AG20443 (cell line): Measurements from ENCODE around the gene CYP27C1.

Experiments
- DNase-seq: peaks from one replicate; pipeline ENCODE4 v3.0.0; 2012; ENCODE audit warnings: low spot score, mixed read lengths

CYP27C1 gene

DNA sequence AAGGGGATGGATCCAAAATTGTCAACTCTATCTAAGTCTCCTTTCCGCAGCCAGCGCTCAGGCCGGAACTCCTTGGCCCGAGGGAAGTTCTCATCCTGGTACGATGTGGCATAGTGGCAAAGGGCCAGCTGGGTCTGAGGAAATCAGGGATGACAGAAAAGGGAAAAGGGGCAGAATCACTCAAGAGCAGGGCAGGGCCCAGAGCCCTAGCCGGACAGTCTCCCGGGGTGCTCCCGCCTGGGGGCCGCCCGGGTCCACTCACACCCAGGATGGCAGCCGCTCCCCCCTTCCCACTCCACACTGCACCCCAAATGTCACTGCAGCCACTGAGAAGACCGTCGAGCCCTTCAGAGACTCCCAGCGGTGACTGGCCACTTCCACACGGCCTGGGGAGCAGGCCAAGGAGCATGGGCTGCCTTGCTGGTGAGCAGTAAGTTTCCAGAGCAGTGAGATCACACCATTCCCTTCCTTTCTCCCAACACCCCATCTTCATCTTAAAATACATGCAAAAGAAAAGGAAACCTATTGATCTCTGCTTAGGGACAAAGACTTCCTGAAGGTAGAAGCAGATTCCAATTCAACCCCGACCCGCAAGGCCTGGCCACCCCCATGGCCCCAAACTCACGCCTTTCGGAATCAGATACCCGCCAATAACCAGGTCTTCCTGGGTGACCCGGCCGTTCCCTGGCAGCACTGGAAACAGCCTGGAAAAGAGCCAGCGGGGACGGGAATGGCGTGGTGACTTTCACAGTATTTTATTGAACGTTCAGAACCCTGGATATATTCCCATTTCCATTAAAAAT is 26.7 kb downstream of the CYP27C1 start:
- DNase-seq: peak; percentile 85

DNA sequence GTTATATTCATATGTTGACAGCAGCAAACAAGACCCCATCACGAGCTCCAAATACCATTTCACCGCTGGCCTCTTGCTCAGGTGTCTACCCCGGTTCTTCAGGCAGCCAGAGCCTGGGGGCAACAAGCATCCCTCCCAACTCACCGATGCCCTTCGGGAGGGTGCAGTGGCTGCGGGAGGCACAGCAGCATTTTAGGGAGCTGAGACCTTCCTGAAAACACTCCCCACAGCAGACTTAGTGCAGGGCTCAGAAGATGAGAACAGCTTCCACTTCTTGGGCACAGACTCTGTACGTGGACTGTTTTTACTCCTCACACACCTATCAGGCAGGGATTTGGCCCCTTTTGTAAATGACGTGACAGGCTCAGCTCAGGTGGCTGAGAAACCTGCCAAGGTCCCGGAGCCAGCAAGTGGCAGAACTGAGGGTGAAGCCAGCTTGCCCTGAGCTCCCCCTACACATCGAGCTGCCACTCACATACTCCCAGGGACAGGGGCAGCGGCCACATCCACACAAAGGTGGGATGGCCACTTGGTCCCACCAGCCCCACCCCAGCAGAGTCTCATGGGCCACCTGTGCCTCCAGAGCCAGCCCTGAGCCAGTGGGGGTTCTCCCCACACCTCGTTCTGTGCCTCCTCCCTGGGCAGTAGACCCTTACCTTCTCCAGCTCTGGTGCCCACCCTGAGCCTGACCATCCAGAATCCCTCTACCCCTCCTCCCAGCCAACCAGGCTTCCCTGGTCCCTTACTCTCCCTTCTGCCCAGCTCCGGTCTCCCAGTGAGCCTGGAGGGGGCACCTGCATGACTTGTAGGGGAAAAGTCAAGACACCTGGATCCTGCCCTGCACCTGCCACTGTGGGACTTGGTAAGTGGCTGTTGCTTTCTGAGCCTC is 28.5 kb downstream of the CYP27C1 start:
- DNase-seq: no peak

DNA sequence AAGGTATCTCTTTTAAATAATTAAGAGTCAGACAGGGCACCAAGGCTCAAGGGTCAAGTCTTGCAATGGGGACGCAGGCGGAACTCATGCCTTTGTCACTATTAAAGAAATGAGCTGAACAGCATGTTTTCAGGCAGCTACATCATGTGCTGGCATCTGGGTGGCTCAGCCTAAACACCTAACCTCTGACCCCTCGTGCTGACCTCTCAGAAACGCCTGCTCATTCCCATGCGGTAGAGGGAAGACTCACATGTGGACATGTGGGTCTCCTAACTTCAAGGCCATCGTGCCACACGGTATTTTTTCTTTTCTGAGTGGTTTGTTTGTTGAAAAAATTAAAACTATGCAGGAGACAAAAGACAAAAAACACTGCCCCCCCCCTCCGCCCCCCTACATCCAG is 31.3 kb downstream of the CYP27C1 start:
- DNase-seq: no peak

DNA sequence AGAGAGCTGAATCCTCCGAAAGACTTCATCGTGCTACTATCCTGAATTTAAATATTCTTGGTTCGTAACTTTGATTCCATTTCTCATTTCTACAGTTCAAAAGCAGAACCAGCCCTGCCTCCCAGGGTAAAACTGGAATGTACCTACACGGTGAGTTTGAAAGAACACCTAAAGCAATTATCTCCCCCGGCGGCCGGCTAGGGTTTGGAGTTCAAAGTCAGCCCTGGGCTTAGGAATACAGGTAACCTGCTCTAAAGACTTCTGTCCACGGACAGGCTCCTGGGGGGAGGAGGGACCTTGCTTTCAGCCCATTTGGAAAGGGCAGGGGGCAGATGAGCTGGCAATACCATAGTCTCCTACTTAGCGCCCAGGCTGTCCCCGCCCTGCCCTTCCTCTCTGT is 32.3 kb downstream of the CYP27C1 start:
- no peak for DNase-seq

DNA sequence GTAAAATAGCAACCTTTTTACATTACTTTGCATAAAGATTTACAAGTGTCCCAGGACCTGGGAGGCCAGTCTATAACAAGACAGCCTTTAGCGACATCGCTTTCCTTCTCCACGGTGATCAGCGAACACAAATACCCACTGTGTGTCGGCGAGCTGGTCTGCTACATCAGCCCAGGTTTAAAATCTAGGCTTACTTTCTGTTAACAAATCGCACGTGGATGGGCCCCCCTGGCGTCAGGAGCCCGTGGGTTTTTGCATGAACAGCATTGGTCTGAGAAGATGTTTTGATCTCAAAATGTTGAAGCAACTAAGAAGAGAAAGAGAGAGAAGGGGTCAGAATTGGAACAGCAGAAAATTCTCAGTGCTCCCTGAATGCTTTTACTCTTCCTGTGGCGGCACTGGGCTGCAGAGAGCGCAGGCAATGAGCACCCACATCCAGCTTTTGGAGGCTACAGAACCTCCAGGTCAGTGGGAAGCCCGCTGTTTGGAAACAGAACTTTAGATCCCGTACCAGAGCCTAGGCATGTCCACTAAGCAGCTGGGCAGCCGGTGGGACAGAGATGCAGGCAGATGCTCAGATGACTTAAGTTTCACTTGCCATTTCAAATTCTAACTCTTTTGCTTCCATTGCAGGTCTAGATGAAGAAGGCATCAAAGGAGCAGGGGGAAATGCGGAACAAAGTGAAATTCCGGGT is 32.9 kb downstream of the CYP27C1 start:
- no peak for DNase-seq

DNA sequence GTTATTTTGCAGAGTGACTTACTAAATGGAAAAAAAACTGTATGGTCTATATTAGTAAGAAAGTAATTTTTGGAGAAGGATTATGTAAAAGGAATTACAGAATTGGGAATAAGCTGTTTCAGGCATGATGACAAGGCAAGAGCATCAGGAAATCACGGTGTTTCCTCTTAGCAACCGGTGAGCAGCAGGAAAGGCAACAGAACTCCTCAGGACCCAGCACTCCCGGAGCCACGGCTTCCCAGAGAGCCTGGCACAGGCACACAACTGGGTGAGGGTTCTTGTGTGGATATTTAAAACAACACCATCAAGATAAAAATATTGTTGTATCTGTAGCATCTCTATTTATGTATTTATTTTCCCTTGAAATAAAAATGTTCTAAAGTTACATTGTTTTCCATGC is 34.4 kb downstream of the CYP27C1 start:
- no peak for DNase-seq

DNA sequence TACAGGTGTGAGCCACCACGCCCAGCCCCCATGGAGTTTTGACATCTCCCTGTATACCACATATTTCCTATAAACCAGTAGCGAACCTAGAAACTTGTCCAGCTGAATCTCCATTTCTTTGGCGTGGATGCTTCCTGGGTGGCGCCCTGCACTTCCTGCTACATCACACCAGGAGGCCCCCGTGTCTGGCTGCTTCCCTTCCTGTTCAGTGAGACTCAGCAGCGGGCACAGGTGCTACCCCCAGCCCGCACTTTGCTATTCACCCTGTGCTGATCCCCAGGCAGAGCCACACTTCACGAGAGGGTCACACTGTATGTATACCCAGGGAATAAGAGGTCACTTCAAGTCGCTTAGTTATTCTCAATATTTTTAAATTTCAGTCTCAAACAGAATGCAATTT is 35.0 kb downstream of the CYP27C1 start:
- no peak for DNase-seq

DNA sequence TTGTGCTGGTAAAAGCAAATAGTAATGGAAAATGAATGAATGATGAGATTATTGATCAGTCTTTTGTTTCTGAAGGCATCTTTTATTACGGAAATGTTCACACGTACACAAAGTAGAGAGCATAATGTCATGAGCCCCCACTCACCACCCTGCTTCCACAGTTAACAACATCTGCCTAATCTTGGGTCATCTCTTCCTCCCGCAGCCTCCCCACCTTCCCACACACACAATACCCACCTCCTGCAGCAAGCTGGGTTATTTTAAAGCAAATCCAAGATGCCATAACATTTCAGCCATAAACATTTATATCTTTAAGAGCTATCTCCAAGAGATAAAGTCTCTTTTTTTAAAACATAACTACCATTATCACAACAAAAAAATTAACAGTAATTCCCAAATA is 36.3 kb downstream of the CYP27C1 start:
- no peak for DNase-seq

DNA sequence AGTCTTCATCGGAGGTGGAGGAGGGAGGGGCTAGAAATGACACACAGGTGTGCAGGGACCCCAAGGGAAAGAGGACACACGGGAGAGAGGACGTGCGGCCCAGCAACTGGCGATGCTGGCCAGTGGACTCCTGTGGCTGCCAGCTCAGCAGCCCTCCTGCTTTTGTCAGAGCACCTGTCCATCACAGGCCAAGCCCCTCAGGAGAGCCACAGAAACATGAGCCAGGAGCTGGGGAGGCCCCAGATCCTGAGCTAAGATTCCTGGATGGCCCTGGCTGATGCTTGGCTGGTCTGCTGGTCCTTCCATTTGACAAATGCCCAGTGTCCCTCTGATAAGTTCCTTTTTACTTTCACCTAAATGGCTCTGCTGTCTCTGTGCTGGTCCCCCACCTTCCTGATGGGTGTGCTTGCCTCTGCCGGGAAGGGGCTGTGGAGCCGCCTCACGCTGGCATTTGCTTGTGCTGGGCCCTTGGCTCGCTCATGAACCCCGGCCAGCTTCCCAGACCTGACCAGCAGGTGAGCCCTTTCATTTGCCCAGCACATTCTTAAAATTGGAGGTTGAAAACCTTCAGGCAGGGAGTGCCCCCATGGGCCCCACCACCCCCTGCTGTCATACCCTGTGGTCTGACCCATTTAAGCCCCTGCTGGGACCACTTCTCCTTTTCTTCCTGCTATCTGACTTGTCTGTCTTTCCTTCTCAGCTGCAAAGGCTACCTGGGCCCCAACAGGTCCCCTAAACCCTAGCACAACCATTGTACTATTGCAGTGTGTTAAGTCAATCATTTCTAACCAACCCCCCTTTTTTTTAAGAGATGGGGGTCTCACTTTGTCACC is 37.3 kb downstream of the CYP27C1 start:
- DNase-seq: no peak

DNA sequence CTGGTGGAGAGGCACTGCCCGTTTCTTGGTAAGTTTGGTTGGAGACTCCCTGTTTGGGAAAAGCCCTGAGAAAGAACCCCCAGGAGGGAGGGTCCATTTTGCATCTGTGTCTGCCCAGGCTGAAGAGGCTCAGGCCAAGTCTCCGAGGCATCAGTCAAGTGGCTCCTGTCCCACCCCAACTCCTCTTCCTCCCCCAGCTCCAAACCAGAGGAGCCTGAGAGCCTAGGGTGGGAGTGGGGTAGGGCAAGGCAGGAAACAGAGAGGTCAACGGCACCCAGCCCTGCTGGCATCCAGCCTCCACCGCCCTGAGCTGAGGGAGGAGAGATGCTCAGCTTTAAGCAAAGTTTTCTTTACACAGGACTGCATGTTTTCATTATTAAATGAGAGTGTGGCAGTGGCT is 38.2 kb downstream of the CYP27C1 start:
- DNase-seq: no peak

DNA sequence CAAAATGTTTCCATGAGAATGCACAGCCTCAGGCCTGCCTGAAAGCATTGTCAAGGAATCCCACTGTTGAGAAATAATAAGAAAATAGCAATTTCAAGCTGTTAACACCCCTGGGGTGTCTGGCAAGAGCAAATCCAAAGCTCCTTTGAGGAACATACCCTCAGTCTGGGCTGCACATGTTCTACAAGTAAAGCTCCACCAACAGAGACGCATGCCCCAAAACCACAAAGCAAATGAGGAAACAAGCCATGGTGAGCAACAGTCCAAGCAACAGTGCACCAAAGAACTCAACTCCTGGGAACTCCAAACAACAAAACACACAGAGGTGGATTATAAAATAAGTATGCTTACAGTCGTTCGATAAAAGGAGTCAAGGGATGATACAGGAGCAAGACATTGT is 40.3 kb downstream of the CYP27C1 start:
- peak; percentile 68 for DNase-seq

DNA sequence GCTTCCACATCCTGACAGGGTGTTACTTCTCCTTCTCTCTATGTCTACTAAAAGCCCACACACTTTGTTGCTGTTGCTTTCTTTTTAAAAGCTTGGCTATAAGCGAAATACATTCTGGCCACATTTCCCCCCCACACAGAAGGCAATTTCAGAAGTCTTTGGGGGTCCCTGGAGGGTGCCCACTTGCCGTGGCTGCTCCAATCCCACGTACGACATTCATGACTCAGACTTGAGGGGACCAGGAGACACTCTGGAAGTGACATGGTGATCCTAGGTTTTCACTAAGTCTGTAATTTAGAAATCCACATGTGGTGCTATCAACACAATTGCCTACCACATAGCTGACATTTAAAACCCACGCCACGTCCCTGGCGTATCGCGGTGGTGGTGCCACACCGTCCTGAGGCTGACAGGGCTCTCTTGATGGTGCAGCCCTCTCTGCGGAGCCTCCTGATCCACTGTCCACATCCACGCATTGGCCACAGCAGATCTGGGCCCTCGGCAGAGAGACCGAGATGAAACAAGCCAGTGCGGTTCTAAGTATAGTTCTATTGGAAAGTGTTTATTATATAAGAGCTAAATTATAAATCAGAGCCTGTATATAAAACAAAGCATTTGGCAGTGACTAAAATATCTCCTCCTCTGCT is 42.4 kb downstream of the CYP27C1 start:
- no peak for DNase-seq

DNA sequence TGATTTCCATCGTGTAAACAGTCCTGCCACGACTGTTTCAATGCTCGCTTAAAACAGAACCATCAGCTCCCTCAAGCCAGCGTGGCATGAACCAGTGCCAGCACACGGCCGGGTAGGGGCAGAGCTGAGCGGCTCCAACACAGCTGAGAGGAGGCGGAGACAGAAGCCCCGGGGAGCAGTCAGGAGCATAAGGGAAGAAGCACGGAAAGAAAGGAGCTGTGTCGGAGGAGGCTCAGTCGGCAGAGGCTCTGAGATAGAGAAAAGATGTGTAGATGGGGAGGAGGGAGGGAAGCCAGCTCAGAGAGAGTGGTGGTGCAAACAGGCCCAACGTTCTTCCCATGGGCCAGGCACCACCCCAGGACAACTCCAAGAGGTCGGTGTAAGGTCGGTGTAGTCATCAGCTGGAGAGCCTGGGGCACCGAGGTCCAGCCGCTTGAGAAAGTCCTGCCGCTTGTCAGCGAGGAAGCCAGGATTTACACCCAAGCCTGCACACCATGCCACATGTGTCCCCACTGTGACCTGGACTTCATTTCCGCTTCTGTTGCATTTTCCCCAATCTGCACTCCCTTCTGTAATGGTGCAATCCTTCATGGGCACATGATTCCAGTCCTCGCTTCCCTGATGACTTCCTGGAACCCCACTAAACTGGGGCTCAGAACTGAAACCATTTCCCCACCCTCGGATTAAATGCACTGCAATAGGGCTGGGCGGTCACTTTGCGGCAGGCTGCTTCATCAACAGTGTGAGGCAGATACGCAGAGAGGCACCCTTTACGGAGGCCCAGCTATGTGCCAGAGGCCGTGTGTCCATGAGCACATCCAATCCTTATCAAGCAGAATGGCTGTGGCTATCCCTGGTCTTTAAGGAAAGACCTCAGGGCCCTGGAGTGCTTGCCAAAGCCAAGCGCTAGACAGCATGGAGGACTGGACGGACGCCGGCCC is 43.5 kb downstream of the CYP27C1 start:
- DNase-seq: peak; percentile 74

DNA sequence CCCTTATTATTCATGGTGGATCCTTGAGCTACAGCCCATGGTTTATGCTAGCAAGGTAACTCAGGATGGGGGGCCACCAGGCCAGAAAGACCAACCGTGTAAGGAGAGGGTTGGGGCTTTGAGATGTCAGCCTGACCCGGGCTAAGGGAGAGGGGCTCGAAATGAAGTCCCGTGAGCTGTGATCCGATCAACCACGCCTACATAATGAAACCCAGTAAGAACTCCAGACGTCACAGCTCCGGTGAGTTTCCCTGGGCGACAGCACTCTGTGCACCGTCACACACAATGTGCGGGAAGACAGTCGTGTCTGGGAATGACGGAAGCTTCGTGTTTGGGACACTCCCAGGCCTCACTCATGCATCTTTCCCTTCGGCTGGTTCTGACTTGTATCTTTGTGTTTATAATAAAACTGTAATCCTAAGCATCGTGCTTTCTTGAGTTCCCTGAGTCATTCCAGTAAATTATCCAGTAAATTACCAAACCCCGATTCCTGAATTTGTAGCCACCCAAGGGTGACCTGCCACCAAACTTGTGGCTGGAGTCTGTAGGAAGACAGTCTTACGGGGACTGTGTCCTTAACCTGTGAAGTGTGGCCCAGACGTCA is 44.2 kb downstream of the CYP27C1 start:
- peak; percentile 75 for DNase-seq

DNA sequence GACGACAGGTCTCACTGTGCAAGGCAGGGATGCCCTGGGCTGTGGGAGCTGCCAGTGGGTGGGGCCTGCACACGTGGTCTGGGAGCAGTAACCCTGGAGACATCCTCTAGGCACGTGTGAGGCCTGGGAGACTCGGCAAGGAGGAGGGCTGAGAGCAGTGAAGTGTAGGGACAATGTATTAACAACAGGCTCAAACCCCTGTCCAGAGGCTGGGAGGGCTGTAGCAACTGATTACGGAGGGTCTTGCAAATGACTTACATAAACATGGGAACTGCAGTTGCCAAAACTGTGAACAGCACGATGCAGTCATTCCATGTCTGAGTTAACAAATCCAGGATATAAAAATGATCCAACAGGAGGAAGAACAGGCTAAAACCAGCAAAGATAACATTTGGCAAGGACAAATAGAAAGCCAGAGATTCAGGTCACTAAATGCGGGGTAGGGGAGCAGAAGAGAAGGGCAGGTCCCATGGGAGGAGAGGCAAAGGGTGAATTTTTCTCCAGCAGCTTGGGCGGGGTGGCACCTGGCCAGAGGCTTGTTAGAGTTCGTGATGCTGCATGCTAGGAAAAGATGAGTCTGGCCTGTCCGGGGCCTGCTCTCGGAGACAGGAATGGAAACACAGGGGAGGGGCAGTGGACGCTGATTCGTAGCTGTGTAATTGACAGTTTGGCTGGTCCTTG is 44.9 kb downstream of the CYP27C1 start:
- DNase-seq: peak; percentile 79

DNA sequence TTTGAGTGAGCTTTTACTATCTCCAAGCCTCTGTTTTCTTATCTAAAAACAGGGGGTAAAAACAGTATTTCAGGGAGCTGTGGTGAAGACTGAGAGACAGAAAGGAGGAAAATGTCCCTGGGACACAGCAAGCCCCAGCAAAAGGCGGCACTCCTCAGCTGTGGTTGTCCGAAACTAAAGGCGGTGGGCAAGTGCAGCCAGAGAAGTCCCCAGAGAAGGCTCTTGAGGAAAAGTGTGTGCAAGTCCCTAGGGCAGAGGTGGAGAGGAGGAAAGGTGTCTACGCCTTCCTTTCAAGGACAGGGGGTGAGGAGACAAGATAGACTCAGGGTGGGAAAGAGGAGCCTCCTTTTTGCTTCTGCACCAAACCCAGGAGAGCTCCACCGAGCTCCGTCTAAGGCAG is 45.5 kb downstream of the CYP27C1 start:
- DNase-seq: no peak

DNA sequence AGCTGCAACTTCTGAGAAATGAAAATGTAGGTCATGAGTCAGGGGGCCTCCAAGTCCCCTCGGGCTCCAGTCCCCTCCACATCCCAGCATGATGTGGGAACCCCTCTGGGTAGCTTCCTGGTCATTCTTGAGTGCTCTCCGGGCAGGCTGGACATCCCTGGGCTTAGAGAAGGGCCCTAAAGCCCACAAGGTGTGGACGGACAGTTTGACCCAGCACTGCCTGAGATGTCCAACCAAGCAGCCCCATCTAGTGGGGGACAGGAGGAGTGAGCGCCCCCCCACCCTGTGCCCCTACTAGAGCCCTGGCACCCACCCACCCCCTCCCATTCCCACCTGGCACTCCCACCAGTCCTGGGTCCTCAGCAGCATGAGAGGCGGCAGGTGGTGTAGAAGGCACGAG is 46.0 kb downstream of the CYP27C1 start:
- DNase-seq: peak; percentile 66

DNA sequence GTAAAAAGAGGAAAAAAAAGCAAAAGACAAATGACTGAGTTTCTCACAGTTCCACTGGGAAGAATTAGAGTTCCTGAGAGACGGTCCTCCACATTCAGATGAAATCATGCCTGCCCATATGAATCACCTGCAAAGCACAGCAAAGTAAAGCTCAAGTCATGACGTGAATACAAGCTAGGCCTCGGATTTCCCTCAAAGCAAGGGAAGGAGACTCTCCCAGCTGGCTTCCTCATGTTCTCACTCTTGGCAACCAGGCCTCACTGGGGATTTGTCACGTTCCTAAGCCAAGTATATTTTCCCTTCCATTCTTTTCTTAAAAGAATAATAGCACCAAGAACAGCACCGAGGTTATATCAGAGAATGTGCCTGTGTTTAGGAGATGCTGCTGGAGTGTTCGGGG is 47.0 kb downstream of the CYP27C1 start:
- peak; percentile 86 for DNase-seq

DNA sequence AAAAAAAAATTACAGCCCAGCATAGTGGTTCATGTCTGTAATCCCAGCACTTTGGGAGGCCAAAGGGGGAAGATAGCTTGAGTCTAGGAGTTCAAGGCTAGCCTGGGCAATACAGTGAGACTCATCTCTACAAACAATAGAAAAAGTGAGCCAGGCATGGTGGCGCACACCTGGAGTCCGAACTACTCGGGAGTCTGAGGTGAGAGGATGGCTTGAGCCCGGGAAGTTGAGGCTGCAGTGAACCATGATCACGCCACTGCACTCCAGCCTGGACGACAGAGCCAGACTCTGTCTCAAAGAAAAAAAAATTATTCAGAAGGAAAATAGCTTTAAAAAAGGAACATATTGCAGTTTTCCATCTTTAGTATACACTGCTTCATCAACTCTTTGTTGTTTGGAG is 47.8 kb downstream of the CYP27C1 start:
- DNase-seq: no peak
